Cerebellar nuclear complex (tissue), 1 donor: Measurements from ENCODE around the gene ADAMTS18.
A peak's percentile ranks its signal among the peaks of the same experiment; 100 is the strongest.

Experiments used
- DNase-seq, 2 experiments: peaks; one replicate each; lab custom pipeline; 2025; lab: John Stamatoyannopoulos, UW

ADAMTS18 gene

GRCh38 chr16:77437859-77438258 is 3.0 kb upstream of the ADAMTS18 start:
- DNase-seq = no peak

GRCh38 chr16:77435272-77435820 is 512 bp upstream of the ADAMTS18 start:
- DNase-seq = no peak

GRCh38 chr16:77434022-77434529 is 758 bp downstream of the ADAMTS18 start:
- no peak for DNase-seq

GRCh38 chr16:77433146-77433545 is 1.7 kb downstream of the ADAMTS18 start:
- peak in 1 of 2 experiments; percentile 58 for DNase-seq

GRCh38 chr16:77432264-77432663 is 2.6 kb downstream of the ADAMTS18 start:
- DNase-seq = peak; percentile 24 to 27

GRCh38 chr16:77430787-77431585 is 3.8 kb downstream of the ADAMTS18 start:
- peak in 1 of 2 experiments; percentile 58 for DNase-seq

- DNase-seq = no peak
Measured at GRCh38 chr16:77430360-77430759, 4.5 kb downstream of the ADAMTS18 start.

- DNase-seq = no peak
Measured at GRCh38 chr16:77424871-77425604, 9.8 kb downstream of the ADAMTS18 start.

GRCh38 chr16:77422196-77422784 is 12.5 kb downstream of the ADAMTS18 start:
- DNase-seq = no peak

- DNase-seq = no peak
Measured at GRCh38 chr16:77416939-77417480, 17.8 kb downstream of the ADAMTS18 start.

GRCh38 chr16:77414752-77415231 is 20.0 kb downstream of the ADAMTS18 start:
- no peak for DNase-seq

GRCh38 chr16:77410449-77410848 is 24.4 kb downstream of the ADAMTS18 start:
- DNase-seq = no peak

- DNase-seq = no peak
Measured at GRCh38 chr16:77409311-77409710, 25.5 kb downstream of the ADAMTS18 start.

GRCh38 chr16:77408607-77409006 is 26.2 kb downstream of the ADAMTS18 start:
- DNase-seq = no peak

GRCh38 chr16:77406680-77407079 is 28.2 kb downstream of the ADAMTS18 start:
- DNase-seq = no peak

GRCh38 chr16:77404775-77405174 is 30.1 kb downstream of the ADAMTS18 start:
- no peak for DNase-seq

GRCh38 chr16:77403732-77404131 is 31.1 kb downstream of the ADAMTS18 start:
- no peak for DNase-seq

- no peak for DNase-seq
Measured at GRCh38 chr16:77402672-77403071, 32.2 kb downstream of the ADAMTS18 start.

- peak; percentile 54 to 81 for DNase-seq
Measured at GRCh38 chr16:77402118-77402517, 32.7 kb downstream of the ADAMTS18 start.

- DNase-seq = no peak
Measured at GRCh38 chr16:77399546-77399945, 35.3 kb downstream of the ADAMTS18 start.

GRCh38 chr16:77399066-77399465 is 35.8 kb downstream of the ADAMTS18 start:
- DNase-seq = no peak

GRCh38 chr16:77398495-77398894 is 36.3 kb downstream of the ADAMTS18 start:
- DNase-seq = no peak
